Neural progenitor cell (in vitro differentiated cells): ENCODE measurements around the gene EHBP1. TPM values are rescaled to one million over a fixed set of nuclear protein-coding genes. Genes with fewer than 3 reads are reported as not detected.

Experiments used
- DNase-seq: peaks from one replicate; pipeline ENCODE4 v3.0.0-alpha.2; 2016; ENCODE audit warnings: low spot score
- H2AFZ ChIP-seq: fragments of 200-600 bp; sonication (generic); replicated peaks from 2 replicates; pipeline ENCODE4 v1.6.1; 2016; ENCODE audit warnings: antibody characterized with exemption
- H3F3A ChIP-seq: fragments of 200-600 bp; sonication (generic); 2 replicates; pipeline ENCODE4 v1.6.1; 2016; ENCODE audit warnings: antibody characterized with exemption, low read depth
- H3K27ac ChIP-seq: fragments of 200-600 bp; sonication (generic); 2 replicates; pipeline ENCODE4 v1.5.1; 2016; ENCODE audit warnings: mild to moderate bottlenecking
- H3K27me3 ChIP-seq: fragments of 200-600 bp; sonication (generic); 2 replicates; pipeline ENCODE4 v1.6.1; 2016; ENCODE audit warnings: mild to moderate bottlenecking, moderate library complexity
- H3K36me3 ChIP-seq: fragments of 200-600 bp; sonication (generic); 2 replicates; pipeline ENCODE4 v1.5.1; 2016
- H3K4me1 ChIP-seq: fragments of 200-600 bp; sonication (generic); 2 replicates; pipeline ENCODE4 v1.6.1; 2016; ENCODE audit warnings: mixed run types
- H3K4me2 ChIP-seq: fragments of 200-600 bp; sonication (generic); 2 replicates; pipeline ENCODE4 v1.6.1; 2016
- H3K4me3 ChIP-seq: fragments of 200-600 bp; sonication (generic); 2 replicates; pipeline ENCODE4 v1.5.1; 2016
- H3K79me2 ChIP-seq: fragments of 200-600 bp; sonication (generic); 2 replicates; pipeline ENCODE4 v1.6.1; 2016; ENCODE audit warnings: low read depth
- H3K9ac ChIP-seq: fragments of 200-600 bp; sonication (generic); 2 replicates; pipeline ENCODE4 v1.6.1; 2016
- H3K9me3 ChIP-seq: fragments of 200-600 bp; sonication (generic); 2 replicates; pipeline ENCODE4 v1.5.1; 2016; ENCODE audit warnings: low read depth
- H4K20me1 ChIP-seq: fragments of 200-600 bp; sonication (generic); 2 replicates; pipeline ENCODE4 v1.6.1; 2016; ENCODE audit warnings: low read depth
- H3K27ac Mint-ChIP-seq: 3 replicates; pipeline ENCODE4 v1.8.0; 2021; ENCODE audit warnings: mixed read lengths
- H3K27me3 Mint-ChIP-seq: 2 replicates; pipeline ENCODE4 v1.8.0; 2022; ENCODE audit warnings: low read depth, mild to moderate bottlenecking, inconsistent platforms, moderate library complexity, mixed read lengths; ENCODE audit not compliant: insufficient read depth
- H3K36me3 Mint-ChIP-seq: 3 replicates; pipeline ENCODE4 v1.8.0; 2021; ENCODE audit warnings: mixed read lengths
- H3K4me1 Mint-ChIP-seq: 3 replicates; pipeline ENCODE4 v1.8.0; 2021; ENCODE audit warnings: mixed read lengths
- H3K4me3 Mint-ChIP-seq: 3 replicates; pipeline ENCODE4 v1.8.0; 2021; ENCODE audit warnings: mild to moderate bottlenecking, moderate library complexity, mixed read lengths
- H3K9me3 Mint-ChIP-seq: 3 replicates; pipeline ENCODE4 v1.8.0; 2020; ENCODE audit warnings: mixed read lengths
- EZH2 ChIP-seq: fragments of 200-600 bp; sonication (generic); IDR thresholded peaks from 2 replicates; pipeline ENCODE4 v1.6.1; 2017; ENCODE audit warnings: antibody characterized with exemption, mild to moderate bottlenecking, moderate library complexity
- EZH2phosphoT487 ChIP-seq: fragments of 200-600 bp; sonication (generic); IDR thresholded peaks from 2 replicates; pipeline ENCODE4 v1.6.1; 2017; ENCODE audit warnings: antibody characterized with exemption
- total RNA-seq: library from RNA; depleted of rRNA; stranded (reverse); fragments of >200 nt; gene quantifications from 2 replicates; pipeline ENCODE4 v1.2.3, GENCODE V29; 2015; ENCODE audit warnings: low replicate concordance
- TF ChIP-seq, protein P1 (sequence below): fragments of 200-600 bp; sonication (generic); IDR thresholded peaks from 2 replicates; pipeline ENCODE4 v1.5.1; 2017; ENCODE audit warnings: antibody characterized with exemption, mild to moderate bottlenecking

Gene EHBP1
- total RNA-seq, 1 donor from 2014 or later = 65.8 TPM

- Histone ChIP-seq H3K4me1 (peaks cover 5% of the 10 kb centered on the region), H4K20me1 (peaks cover 4% of the 10 kb centered on the region), H3K79me2 (peaks cover 100% of the 10 kb centered on the region), H2AFZ (no peak overlapping the region), H3K27ac (no peak overlapping the region), H3K27me3 (no peaks in the 10 kb centered on the region), H3K36me3 (peaks cover 4% of the 10 kb centered on the region), H3K4me2 (no peak overlapping the region), H3F3A (peaks cover 3% of the 10 kb centered on the region), H3K9me3 (no peaks in the 10 kb centered on the region), H3K9ac (no peak overlapping the region), H3K4me3 (no peak overlapping the region)
- Mint-ChIP-seq H3K9me3 (peaks cover 22% of the 10 kb centered on the region), H3K4me1 (peaks cover 5% of the 10 kb centered on the region), H3K4me3 (no peak overlapping the region), H3K36me3 (peaks cover 44% of the 10 kb centered on the region), H3K27me3 (no peaks in the 10 kb centered on the region), H3K27ac (no peak overlapping the region)
- DNase-seq = no peak
- no peak for TF ChIP-seq EZH2
- TF ChIP-seq, protein P1, sequence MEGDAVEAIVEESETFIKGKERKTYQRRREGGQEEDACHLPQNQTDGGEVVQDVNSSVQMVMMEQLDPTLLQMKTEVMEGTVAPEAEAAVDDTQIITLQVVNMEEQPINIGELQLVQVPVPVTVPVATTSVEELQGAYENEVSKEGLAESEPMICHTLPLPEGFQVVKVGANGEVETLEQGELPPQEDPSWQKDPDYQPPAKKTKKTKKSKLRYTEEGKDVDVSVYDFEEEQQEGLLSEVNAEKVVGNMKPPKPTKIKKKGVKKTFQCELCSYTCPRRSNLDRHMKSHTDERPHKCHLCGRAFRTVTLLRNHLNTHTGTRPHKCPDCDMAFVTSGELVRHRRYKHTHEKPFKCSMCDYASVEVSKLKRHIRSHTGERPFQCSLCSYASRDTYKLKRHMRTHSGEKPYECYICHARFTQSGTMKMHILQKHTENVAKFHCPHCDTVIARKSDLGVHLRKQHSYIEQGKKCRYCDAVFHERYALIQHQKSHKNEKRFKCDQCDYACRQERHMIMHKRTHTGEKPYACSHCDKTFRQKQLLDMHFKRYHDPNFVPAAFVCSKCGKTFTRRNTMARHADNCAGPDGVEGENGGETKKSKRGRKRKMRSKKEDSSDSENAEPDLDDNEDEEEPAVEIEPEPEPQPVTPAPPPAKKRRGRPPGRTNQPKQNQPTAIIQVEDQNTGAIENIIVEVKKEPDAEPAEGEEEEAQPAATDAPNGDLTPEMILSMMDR = no peak
- no peak for TF ChIP-seq EZH2phosphoT487
Measured at GRCh38 chr2:62722679-62723078, 17.2 kb downstream of the EHBP1 start.

DNA sequence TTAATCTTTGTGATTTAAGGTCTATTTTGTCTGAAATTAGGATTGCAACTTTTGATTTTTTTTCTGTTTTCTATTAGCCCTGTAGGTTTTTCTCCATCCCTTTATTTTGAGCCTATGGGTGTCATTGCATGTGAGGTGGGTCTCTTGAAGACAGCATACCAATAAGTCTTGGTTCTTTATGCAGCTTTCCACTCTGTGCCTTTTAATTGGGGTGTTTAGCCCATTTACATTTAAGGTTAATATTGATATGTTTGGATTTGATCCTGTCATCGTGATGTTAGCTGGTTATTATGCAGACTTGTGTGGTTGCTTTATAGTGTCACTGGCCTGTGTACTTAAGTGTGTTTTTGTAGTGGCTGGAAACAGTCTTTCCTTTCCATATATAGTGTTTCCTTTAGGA is 17.7 kb downstream of the EHBP1 start:
- Histone ChIP-seq H3F3A (peaks cover 7% of the 10 kb centered on the region), H3K4me2 (no peak overlapping the region), H2AFZ (no peak overlapping the region), H3K4me3 (no peak overlapping the region), H3K27me3 (no peaks in the 10 kb centered on the region), H3K9ac (no peak overlapping the region), H3K79me2 (peaks cover 97% of the 10 kb centered on the region), H3K27ac (no peak overlapping the region), H3K36me3 (peaks cover 4% of the 10 kb centered on the region), H3K9me3 (no peaks in the 10 kb centered on the region), H3K4me1 (peaks cover 5% of the 10 kb centered on the region), H4K20me1 (peaks cover 9% of the 10 kb centered on the region)
- peaks cover 43% of the 10 kb centered on the region for H3K36me3 Mint-ChIP-seq
- no peaks in the 10 kb centered on the region for H3K27me3 Mint-ChIP-seq
- DNase-seq = no peak
- H3K9me3 Mint-ChIP-seq = peaks cover 22% of the 10 kb centered on the region
- TF ChIP-seq EZH2phosphoT487 (no peak), EZH2 (no peak)
- TF ChIP-seq, protein P1 = no peak
- H3K4me3 Mint-ChIP-seq = no peak overlapping the region
- peaks cover 5% of the 10 kb centered on the region for H3K4me1 Mint-ChIP-seq
- no peak overlapping the region for H3K27ac Mint-ChIP-seq

DNA sequence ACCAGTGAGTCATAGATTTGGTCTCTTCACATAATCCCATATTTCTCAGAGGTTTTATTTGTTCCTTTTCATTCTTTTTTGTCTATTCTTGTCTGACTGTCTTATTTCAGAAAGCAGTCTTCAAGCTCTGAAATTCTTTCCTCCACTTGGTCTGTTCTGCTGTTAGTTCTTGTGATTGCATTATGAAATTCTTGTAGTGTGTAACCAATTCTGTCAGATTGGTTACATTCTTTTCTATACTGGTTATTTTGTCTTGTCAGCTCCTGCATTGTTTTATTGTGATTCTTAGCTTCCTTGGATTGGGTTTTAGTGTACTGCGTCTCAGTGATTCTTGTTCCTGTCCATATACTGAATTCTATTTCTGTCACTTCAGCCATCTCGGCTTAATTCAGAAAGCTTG is 18.6 kb downstream of the EHBP1 start:
- H3K9me3 Mint-ChIP-seq = peaks cover 22% of the 10 kb centered on the region
- peaks cover 97% of the 10 kb centered on the region for H3K79me2 ChIP-seq
- TF ChIP-seq, protein P1 = no peak
- TF ChIP-seq EZH2phosphoT487 (no peak), EZH2 (no peak)

More for the DNA sequence above, 18.6 kb downstream of the EHBP1 start:
- Mint-ChIP-seq H3K36me3 (peaks cover 41% of the 10 kb centered on the region), H3K27ac (no peak overlapping the region), H3K27me3 (no peaks in the 10 kb centered on the region), H3K4me3 (no peak overlapping the region), H3K4me1 (peaks cover 5% of the 10 kb centered on the region)
- Histone ChIP-seq H3K4me1 (peaks cover 5% of the 10 kb centered on the region), H3K27me3 (no peaks in the 10 kb centered on the region), H4K20me1 (peaks cover 15% of the 10 kb centered on the region), H3K27ac (no peak overlapping the region), H3K9ac (no peak overlapping the region), H3K4me3 (no peak overlapping the region), H3K9me3 (no peaks in the 10 kb centered on the region), H3K4me2 (no peak overlapping the region), H3F3A (peaks cover 10% of the 10 kb centered on the region), H3K36me3 (peaks cover 4% of the 10 kb centered on the region), H2AFZ (no peak overlapping the region)
- no peak for DNase-seq
